Measurements from ENCODE around the gene CCDC13.

DNA sequence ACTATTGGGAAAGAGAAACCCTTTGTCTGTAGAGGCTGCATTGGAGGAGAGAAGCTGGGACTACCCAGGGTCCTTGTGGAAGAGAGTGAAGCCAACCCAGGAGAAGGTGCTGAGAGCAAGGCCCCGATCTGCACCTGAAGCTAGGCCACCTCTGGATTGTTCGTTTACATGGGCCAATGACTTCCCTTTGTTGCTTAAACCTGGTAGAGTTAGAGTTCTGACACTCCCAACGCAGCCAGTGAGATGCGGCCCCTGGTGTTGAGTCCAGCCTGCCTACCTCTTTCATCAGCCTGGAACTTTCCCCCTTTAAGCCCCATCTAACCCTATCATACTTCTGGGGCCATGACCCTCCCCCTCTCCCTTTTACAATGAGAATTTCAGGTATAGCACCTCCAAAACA, 30.8 kb downstream of the CCDC13 start:
- no peak for TF ChIP-seq POLR2A (IDR thresholded peaks at IDR 0.05)
- TF ChIP-seq, protein P1, sequence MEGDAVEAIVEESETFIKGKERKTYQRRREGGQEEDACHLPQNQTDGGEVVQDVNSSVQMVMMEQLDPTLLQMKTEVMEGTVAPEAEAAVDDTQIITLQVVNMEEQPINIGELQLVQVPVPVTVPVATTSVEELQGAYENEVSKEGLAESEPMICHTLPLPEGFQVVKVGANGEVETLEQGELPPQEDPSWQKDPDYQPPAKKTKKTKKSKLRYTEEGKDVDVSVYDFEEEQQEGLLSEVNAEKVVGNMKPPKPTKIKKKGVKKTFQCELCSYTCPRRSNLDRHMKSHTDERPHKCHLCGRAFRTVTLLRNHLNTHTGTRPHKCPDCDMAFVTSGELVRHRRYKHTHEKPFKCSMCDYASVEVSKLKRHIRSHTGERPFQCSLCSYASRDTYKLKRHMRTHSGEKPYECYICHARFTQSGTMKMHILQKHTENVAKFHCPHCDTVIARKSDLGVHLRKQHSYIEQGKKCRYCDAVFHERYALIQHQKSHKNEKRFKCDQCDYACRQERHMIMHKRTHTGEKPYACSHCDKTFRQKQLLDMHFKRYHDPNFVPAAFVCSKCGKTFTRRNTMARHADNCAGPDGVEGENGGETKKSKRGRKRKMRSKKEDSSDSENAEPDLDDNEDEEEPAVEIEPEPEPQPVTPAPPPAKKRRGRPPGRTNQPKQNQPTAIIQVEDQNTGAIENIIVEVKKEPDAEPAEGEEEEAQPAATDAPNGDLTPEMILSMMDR (IDR thresholded peaks at IDR 0.05): no peak
